ENCODE results near the gene ANP32E. TPM values are rescaled to one million over a fixed set of nuclear protein-coding genes. Genes with fewer than 3 reads are reported as not detected.

The ANP32E gene
- total and polyA plus RNA-seq, 2 of the 8 experiments (the other 6 are each of a cell fraction or from before 2014, with no cell fraction given): 20.7 to 123 TPM

- no peak; the same call in 1 of the 2 replicates for TF ChIP-seq NRF1 (IDR thresholded peaks at IDR 0.05; ENCODE audit: low read depth, low read length)
- no peak for TF ChIP-seq RNF2 (IDR thresholded peaks at IDR 0.05; ENCODE audit: borderline replicate concordance, low read depth, low read length, missing control alignments, poor library complexity, severe bottlenecking)
- TF ChIP-seq TEAD4 (IDR thresholded peaks at IDR 0.05; ENCODE audit: low read depth, low read length): peak; percentile 52; the same call in 1 of the 2 replicates
- 0 out of 4 replicates have a peak, but pooled peaks of 1 of the 2 experiments have one; percentile 2 for TF ChIP-seq HDAC2 (IDR thresholded peaks at IDR 0.05; ENCODE audit: borderline replicate concordance in 1 of 2, low read depth in 2 of 2, low read length in 2 of 2)
- 0 out of 2 replicates have a peak, but pooled peaks have one; percentile 73 for TF ChIP-seq SP4 (IDR thresholded peaks at IDR 0.05; ENCODE audit: low read length)
- TF ChIP-seq CTCF (IDR thresholded peaks at IDR 0.05; ENCODE audit: control extremely low read depth in 1 of 3, insufficient read depth in 1 of 3, low read depth in 1 of 3, low read length in 3 of 3): no peak
- peak; percentile 83 to 91 for TF ChIP-seq POLR2A (IDR thresholded peaks at IDR 0.05; ENCODE audit: control extremely low read depth in 1 of 2, low read depth in 2 of 2, low read length in 2 of 2)
- peak; percentile 82; the same call in 1 of the 2 replicates for TF ChIP-seq ATF2 (IDR thresholded peaks at IDR 0.05; ENCODE audit: low read length)
- peak; percentile 65 for TF ChIP-seq PHF8 (conservative IDR thresholded peaks at IDR 0.05; ENCODE audit: low read depth, low read length)
- TF ChIP-seq RBBP5 (IDR thresholded peaks at IDR 0.05; ENCODE audit: borderline replicate concordance, low read depth, low read length): no peak
- TF ChIP-seq BCL11A (IDR thresholded peaks at IDR 0.05; ENCODE audit: low read depth in 2 of 2, low read length in 2 of 2): no peak
- TF ChIP-seq FOSL1 (IDR thresholded peaks at IDR 0.05; ENCODE audit: insufficient read depth, low read depth, low read length): peak; percentile 64; the same call in 1 of the 2 replicates
- no peak for TF ChIP-seq TCF12 (IDR thresholded peaks at IDR 0.05; ENCODE audit: low read depth, low read length)
- no peak for TF ChIP-seq HDAC6 (IDR thresholded peaks at IDR 0.05; ENCODE audit: low read depth, low read length)
- peak; percentile 85 for TF ChIP-seq SP2 (IDR thresholded peaks at IDR 0.05; ENCODE audit: low read length)
- TF ChIP-seq, protein P1, sequence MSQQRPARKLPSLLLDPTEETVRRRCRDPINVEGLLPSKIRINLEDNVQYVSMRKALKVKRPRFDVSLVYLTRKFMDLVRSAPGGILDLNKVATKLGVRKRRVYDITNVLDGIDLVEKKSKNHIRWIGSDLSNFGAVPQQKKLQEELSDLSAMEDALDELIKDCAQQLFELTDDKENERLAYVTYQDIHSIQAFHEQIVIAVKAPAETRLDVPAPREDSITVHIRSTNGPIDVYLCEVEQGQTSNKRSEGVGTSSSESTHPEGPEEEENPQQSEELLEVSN (IDR thresholded peaks at IDR 0.05): peak; percentile 32; the same call in 1 of the 2 replicates
- TF ChIP-seq NANOG (IDR thresholded peaks at IDR 0.05; ENCODE audit: insufficient read depth, low read depth, low read length, poor library complexity, severe bottlenecking): no peak
- no peak for TF ChIP-seq SIX5 (IDR thresholded peaks at IDR 0.05; ENCODE audit: low read depth, low read length)
Measured at GRCh38 chr1:150235852-150236613, at the start of gene ANP32E (continued).

Measured in H1 (cell line).